ENCODE measurements around the gene SPATS2L. TPM values are rescaled to one million over a fixed set of nuclear protein-coding genes. Genes with fewer than 3 reads are reported as not detected.
A peak's percentile ranks its signal among the peaks of the same experiment; 100 is the strongest.

Gene SPATS2L
- total RNA-seq = 19.2 TPM
- polyA plus RNA-seq = 10 to 100 TPM in 3 of 4 donors, 1 to 10 TPM in 1; 9.9 to 20.9 (median 17.8) TPM

GRCh38 chr2:200306196-200306930 is at the start of gene SPATS2L:
Gene SPATS2L, plus strand, starts transcription at chr2:200306693. Its CDS starts 82,552 bp downstream, at chr2:200389245.
- Mint-ChIP-seq H3K4me1 (peaks cover 0 to 23% (median 15%) of the 10 kb centered on the region in 4 donors), H3K27me3 (peaks cover 7% of the 10 kb centered on the region), H3K4me3 (peak within 1 kb of the TSS; percentile 90 to 99 (median 94)), H3K36me3 (no peaks in the 10 kb centered on the region), H3K9me3 (peaks cover 0 to 1% (median 0%) of the 10 kb centered on the region in 7 donors), H3K27ac (peak within 1 kb of the TSS; percentile 74 to 97 (median 86))
- peak; percentile 19 to 77 (median 42) for DNase-seq
- Histone ChIP-seq H3K4me1 (ENCODE audit: control insufficient read depth, insufficient read depth, low read length, poor library complexity, severe bottlenecking) (peaks cover 16% of the 10 kb centered on the region), H3K36me3 (ENCODE audit: control insufficient read depth, insufficient read depth, low read length) (no peaks in the 10 kb centered on the region), H3K9me3 (ENCODE audit: control insufficient read depth in 2 of 2, low read length in 2 of 2) (no peaks in the 10 kb centered on the region), H3K27ac (ENCODE audit: insufficient read depth, low read length, poor library complexity, severe bottlenecking) (peak within 1 kb of the TSS; percentile 19), H3K4me3 (ENCODE audit: low read depth, low read length) (peak within 1 kb of the TSS; percentile 77), H3K27me3 (ENCODE audit: control insufficient read depth, insufficient read depth, low read length) (peaks cover 2% of the 10 kb centered on the region)
- peak; percentile 69 to 74 for ATAC-seq (ENCODE audit: low read depth in 2 of 2)

GRCh38 chr2:200257570-200257969 is 48.9 kb upstream of the SPATS2L start:
- Histone ChIP-seq H3K27ac (ENCODE audit: insufficient read depth, low read length, poor library complexity, severe bottlenecking) (no peak overlapping the region), H3K9me3 (ENCODE audit: control insufficient read depth in 2 of 2, low read length in 2 of 2) (no peaks in the 10 kb centered on the region), H3K4me3 (ENCODE audit: low read depth, low read length) (no peak overlapping the region), H3K4me1 (ENCODE audit: control insufficient read depth, insufficient read depth, low read length, poor library complexity, severe bottlenecking) (no peaks in the 10 kb centered on the region), H3K36me3 (ENCODE audit: control insufficient read depth, insufficient read depth, low read length) (no peaks in the 10 kb centered on the region), H3K27me3 (ENCODE audit: control insufficient read depth, insufficient read depth, low read length) (peaks cover 4% of the 10 kb centered on the region)
- Mint-ChIP-seq H3K4me3 (no peak overlapping the region), H3K4me1 (no peaks in the 10 kb centered on the region), H3K36me3 (no peaks in the 10 kb centered on the region), H3K27ac (no peak overlapping the region), H3K27me3 (peaks cover 36% of the 10 kb centered on the region), H3K9me3 (peaks cover 0 to 1% (median 0%) of the 10 kb centered on the region in 7 donors)
- no peak for DNase-seq
- ATAC-seq (ENCODE audit: low read depth in 2 of 2) = no peak

GRCh38 chr2:200258081-200258480 is 48.4 kb upstream of the SPATS2L start:
- no peak overlapping the region for H3K27ac Mint-ChIP-seq
- peaks cover 4% of the 10 kb centered on the region for H3K27me3 ChIP-seq (ENCODE audit: control insufficient read depth, insufficient read depth, low read length)
- H3K4me3 Mint-ChIP-seq = no peak overlapping the region
- no peaks in the 10 kb centered on the region for H3K9me3 ChIP-seq (ENCODE audit: control insufficient read depth in 2 of 2, low read length in 2 of 2)
- no peaks in the 10 kb centered on the region for H3K36me3 Mint-ChIP-seq
- H3K4me3 ChIP-seq (ENCODE audit: low read depth, low read length) = no peak overlapping the region
- H3K27me3 Mint-ChIP-seq = peaks cover 36% of the 10 kb centered on the region
- H3K4me1 Mint-ChIP-seq = no peaks in the 10 kb centered on the region
- H3K27ac ChIP-seq (ENCODE audit: insufficient read depth, low read length, poor library complexity, severe bottlenecking) = no peak overlapping the region
- H3K4me1 ChIP-seq (ENCODE audit: control insufficient read depth, insufficient read depth, low read length, poor library complexity, severe bottlenecking) = no peaks in the 10 kb centered on the region
- peaks cover 0 to 1% (median 0%) of the 10 kb centered on the region in 7 donors for H3K9me3 Mint-ChIP-seq
- no peak for DNase-seq
- no peak for ATAC-seq (ENCODE audit: low read depth in 2 of 2)
- H3K36me3 ChIP-seq (ENCODE audit: control insufficient read depth, insufficient read depth, low read length) = no peaks in the 10 kb centered on the region

- H3K4me1 Mint-ChIP-seq = no peaks in the 10 kb centered on the region
- Histone ChIP-seq H3K4me1 (ENCODE audit: control insufficient read depth, insufficient read depth, low read length, poor library complexity, severe bottlenecking) (no peaks in the 10 kb centered on the region), H3K36me3 (ENCODE audit: control insufficient read depth, insufficient read depth, low read length) (no peaks in the 10 kb centered on the region), H3K27ac (ENCODE audit: insufficient read depth, low read length, poor library complexity, severe bottlenecking) (no peak overlapping the region), H3K27me3 (ENCODE audit: control insufficient read depth, insufficient read depth, low read length) (peaks cover 4% of the 10 kb centered on the region), H3K9me3 (ENCODE audit: control insufficient read depth in 2 of 2, low read length in 2 of 2) (no peaks in the 10 kb centered on the region), H3K4me3 (ENCODE audit: low read depth, low read length) (no peak overlapping the region)
- H3K4me3 Mint-ChIP-seq = no peak overlapping the region
- peak overlapping the region in 1 of 3 donors; percentile 59 for H3K27ac Mint-ChIP-seq
- ATAC-seq (ENCODE audit: low read depth in 2 of 2) (no peak), DNase-seq (no peak)
- H3K9me3 Mint-ChIP-seq = peaks cover 0 to 1% (median 0%) of the 10 kb centered on the region in 7 donors
- H3K27me3 Mint-ChIP-seq = peaks cover 31% of the 10 kb centered on the region
- H3K36me3 Mint-ChIP-seq = no peaks in the 10 kb centered on the region
These were observed 47.5 kb upstream of the SPATS2L start for GRCh38 chr2:200258881-200259576.

GRCh38 chr2:200259577-200259957 is 46.9 kb upstream of the SPATS2L start:
- DNase-seq (no peak), ATAC-seq (ENCODE audit: low read depth in 2 of 2) (no peak)
- H3K27me3 Mint-ChIP-seq = peaks cover 31% of the 10 kb centered on the region
- Histone ChIP-seq H3K4me3 (ENCODE audit: low read depth, low read length) (no peak overlapping the region), H3K36me3 (ENCODE audit: control insufficient read depth, insufficient read depth, low read length) (no peaks in the 10 kb centered on the region), H3K9me3 (ENCODE audit: control insufficient read depth in 2 of 2, low read length in 2 of 2) (no peaks in the 10 kb centered on the region), H3K27me3 (ENCODE audit: control insufficient read depth, insufficient read depth, low read length) (peaks cover 4% of the 10 kb centered on the region), H3K4me1 (ENCODE audit: control insufficient read depth, insufficient read depth, low read length, poor library complexity, severe bottlenecking) (no peaks in the 10 kb centered on the region), H3K27ac (ENCODE audit: insufficient read depth, low read length, poor library complexity, severe bottlenecking) (no peak overlapping the region)
- no peaks in the 10 kb centered on the region for H3K36me3 Mint-ChIP-seq
- no peaks in the 10 kb centered on the region for H3K4me1 Mint-ChIP-seq
- no peak overlapping the region for H3K4me3 Mint-ChIP-seq
- H3K9me3 Mint-ChIP-seq = peaks cover 0 to 1% (median 0%) of the 10 kb centered on the region in 7 donors
- H3K27ac Mint-ChIP-seq = no peak overlapping the region

GRCh38 chr2:200262047-200262446 is 44.4 kb upstream of the SPATS2L start:
- Histone ChIP-seq H3K27me3 (ENCODE audit: control insufficient read depth, insufficient read depth, low read length) (peaks cover 4% of the 10 kb centered on the region), H3K4me3 (ENCODE audit: low read depth, low read length) (no peak overlapping the region), H3K27ac (ENCODE audit: insufficient read depth, low read length, poor library complexity, severe bottlenecking) (no peak overlapping the region), H3K9me3 (ENCODE audit: control insufficient read depth in 2 of 2, low read length in 2 of 2) (no peaks in the 10 kb centered on the region), H3K36me3 (ENCODE audit: control insufficient read depth, insufficient read depth, low read length) (no peaks in the 10 kb centered on the region), H3K4me1 (ENCODE audit: control insufficient read depth, insufficient read depth, low read length, poor library complexity, severe bottlenecking) (no peaks in the 10 kb centered on the region)
- Mint-ChIP-seq H3K27ac (no peak overlapping the region), H3K36me3 (no peaks in the 10 kb centered on the region), H3K4me1 (no peaks in the 10 kb centered on the region), H3K27me3 (peaks cover 37% of the 10 kb centered on the region), H3K4me3 (no peak overlapping the region), H3K9me3 (peaks cover 0 to 1% (median 0%) of the 10 kb centered on the region in 7 donors)
- ATAC-seq (ENCODE audit: low read depth in 2 of 2) (no peak), DNase-seq (no peak)

GRCh38 chr2:200263279-200263678 is 43.2 kb upstream of the SPATS2L start:
- H3K9me3 Mint-ChIP-seq = peaks cover 0 to 1% (median 0%) of the 10 kb centered on the region in 7 donors
- no peak for DNase-seq
- H3K27me3 Mint-ChIP-seq = peaks cover 29% of the 10 kb centered on the region
- Histone ChIP-seq H3K9me3 (ENCODE audit: control insufficient read depth in 2 of 2, low read length in 2 of 2) (no peaks in the 10 kb centered on the region), H3K27me3 (ENCODE audit: control insufficient read depth, insufficient read depth, low read length) (peaks cover 4% of the 10 kb centered on the region), H3K27ac (ENCODE audit: insufficient read depth, low read length, poor library complexity, severe bottlenecking) (no peak overlapping the region), H3K4me3 (ENCODE audit: low read depth, low read length) (no peak overlapping the region), H3K36me3 (ENCODE audit: control insufficient read depth, insufficient read depth, low read length) (no peaks in the 10 kb centered on the region), H3K4me1 (ENCODE audit: control insufficient read depth, insufficient read depth, low read length, poor library complexity, severe bottlenecking) (no peaks in the 10 kb centered on the region)
- no peak overlapping the region for H3K4me3 Mint-ChIP-seq
- H3K36me3 Mint-ChIP-seq = no peaks in the 10 kb centered on the region
- no peaks in the 10 kb centered on the region for H3K4me1 Mint-ChIP-seq
- ATAC-seq (ENCODE audit: low read depth in 2 of 2) = no peak
- H3K27ac Mint-ChIP-seq = no peak overlapping the region
